HepG2 (cell line): ENCODE results near the gene TGM2. TPM values are rescaled to one million over a fixed set of nuclear protein-coding genes. Genes with fewer than 3 reads are reported as not detected.

Experiments
- ARID2 ChIP-seq: sonication (generic); formaldehyde crosslinking; IDR thresholded peaks from 2 replicates; pipeline ENCODE4 v1.8.1; 2022; ENCODE audit warnings: mild to moderate bottlenecking, missing genetic modification reagents, borderline replicate concordance
- ATRX ChIP-seq: sonication (generic); formaldehyde crosslinking; IDR thresholded peaks from 2 replicates; pipeline ENCODE4 v1.4.0; 2020; ENCODE audit warnings: missing genetic modification reagents, borderline replicate concordance
- CREB1 ChIP-seq, 2 experiments: fragments of 450-650 bp in 1 of 2; IDR thresholded peaks; 2 replicates each; pipeline ENCODE4 v1.6.1; 2016 to 2017; ENCODE audit warnings: control low read depth in 1 of 2, mild to moderate bottlenecking in 1 of 2, missing compliant biosample characterization in 1 of 2, missing genetic modification characterization in 1 of 2
- KDM3A ChIP-seq: IDR thresholded peaks from 2 replicates; pipeline ENCODE4 v1.6.1; 2018; ENCODE audit warnings: low read depth, missing compliant biosample characterization
- NCOA5 ChIP-seq: sonication (generic); formaldehyde crosslinking; IDR thresholded peaks from 2 replicates; pipeline ENCODE4 v1.4.0; 2020; ENCODE audit warnings: missing genetic modification reagents
- NFE2L1 ChIP-seq: sonication (generic); formaldehyde crosslinking; IDR thresholded peaks from 2 replicates; pipeline ENCODE4 v1.4.0; 2020; ENCODE audit warnings: missing genetic modification reagents, mild to moderate bottlenecking, borderline replicate concordance
- SKI ChIP-seq: fragments of 450-650 bp; IDR thresholded peaks from one replicate; pipeline ENCODE4 v1.6.1; 2018; ENCODE audit warnings: mild to moderate bottlenecking; ENCODE audit not compliant: partially characterized antibody
- SMYD3 ChIP-seq: sonication (generic); formaldehyde crosslinking; IDR thresholded peaks from 2 replicates; pipeline ENCODE4 v1.8.1; 2023; ENCODE audit warnings: mild to moderate bottlenecking, missing genetic modification reagents
- TCF12 ChIP-seq, 2 experiments: fragments of 450-650 bp in 1 of 2; sonication (generic) in 1 of 2; formaldehyde crosslinking in 1 of 2; IDR thresholded peaks; 2 replicates each; pipeline versions ENCODE4 v1.6.1 to v1.8.0; 2017 to 2022; ENCODE audit warnings: antibody characterized with exemption in 1 of 2, mild to moderate bottlenecking in 1 of 2, missing genetic modification reagents in 1 of 2, moderate library complexity in 1 of 2
- ZBTB33 ChIP-seq: sonication (generic); formaldehyde crosslinking; IDR thresholded peaks from 2 replicates; pipeline ENCODE4 v1.4.0; 2020; ENCODE audit warnings: missing genetic modification reagents
- ZBTB8A ChIP-seq: sonication (generic); formaldehyde crosslinking; IDR thresholded peaks from 2 replicates; pipeline ENCODE4 v1.4.0; 2020; ENCODE audit warnings: mild to moderate bottlenecking, low read depth, missing genetic modification reagents, borderline replicate concordance
- ZEB1 ChIP-seq: IDR thresholded peaks from 2 replicates; pipeline ENCODE4 v1.6.1; 2012; ENCODE audit warnings: mild to moderate bottlenecking, low read depth, inconsistent platforms; ENCODE audit not compliant: insufficient replicate concordance
- ZFAT ChIP-seq: sonication (generic); formaldehyde crosslinking; conservative IDR thresholded peaks from 2 replicates; pipeline ENCODE4 v1.8.1; 2023; ENCODE audit warnings: missing genetic modification reagents, inconsistent platforms
- ZFP62 ChIP-seq: sonication (generic); formaldehyde crosslinking; IDR thresholded peaks from 2 replicates; pipeline ENCODE4 v1.4.0; 2020; ENCODE audit warnings: missing genetic modification reagents
- ZNF557 ChIP-seq: sonication (generic); formaldehyde crosslinking; IDR thresholded peaks from 2 replicates; pipeline ENCODE4 v1.4.0; 2020; ENCODE audit warnings: missing genetic modification reagents
- ZNF589 ChIP-seq: sonication (generic); formaldehyde crosslinking; conservative IDR thresholded peaks from 2 replicates; pipeline ENCODE4 v1.8.0; 2022; ENCODE audit warnings: mild to moderate bottlenecking, moderate library complexity, missing genetic modification reagents
- ZNF740 ChIP-seq: sonication (generic); formaldehyde crosslinking; IDR thresholded peaks from 2 replicates; pipeline ENCODE4 v1.4.0; 2020; ENCODE audit warnings: missing genetic modification reagents
- polyA plus RNA-seq, 8 experiments: library from polyadenylated mRNA; depleted of rRNA in 3 of 8; stranded (reverse) in 7 of 8; unstranded in 1 of 8; fragments of >200 nt; fragmentation: Illumina TruSeq in 4 of 8; extraction: Trizol in 4 of 8; gene quantifications; 2 replicates each; pipeline versions ENCODE4 v1.2.1 to v1.2.3, GENCODE V29; 2011 to 2016; ENCODE audit warnings: low read depth in 4 of 8, missing spikeins in 1 of 8, mixed read lengths in 1 of 8; ENCODE audit not compliant: insufficient read depth in 1 of 8
- total RNA-seq, 5 experiments: library from RNA; depleted of rRNA; stranded (reverse); fragments of >200 nt; fragmentation: Illumina TruSeq; extraction: Trizol; gene quantifications; 2 replicates each; pipeline ENCODE4 v1.2.3, GENCODE V29; 2016; ENCODE audit warnings: low read depth in 1 of 5
- TF ChIP-seq, protein P1 (sequence below): fragments of 450-650 bp; IDR thresholded peaks from 2 replicates; pipeline ENCODE4 v1.6.1; 2017
- TF ChIP-seq, protein P2 (sequence below): sonication (generic); formaldehyde crosslinking; IDR thresholded peaks from 2 replicates; pipeline ENCODE4 v1.8.0; 2023; ENCODE audit warnings: mild to moderate bottlenecking, missing genetic modification reagents

The TGM2 gene
- total and polyA plus RNA-seq, 2 of the 13 experiments (the other 11 are each of a cell fraction or from before 2014, with no cell fraction given), result 4.2 to 46.4 TPM

DNA sequence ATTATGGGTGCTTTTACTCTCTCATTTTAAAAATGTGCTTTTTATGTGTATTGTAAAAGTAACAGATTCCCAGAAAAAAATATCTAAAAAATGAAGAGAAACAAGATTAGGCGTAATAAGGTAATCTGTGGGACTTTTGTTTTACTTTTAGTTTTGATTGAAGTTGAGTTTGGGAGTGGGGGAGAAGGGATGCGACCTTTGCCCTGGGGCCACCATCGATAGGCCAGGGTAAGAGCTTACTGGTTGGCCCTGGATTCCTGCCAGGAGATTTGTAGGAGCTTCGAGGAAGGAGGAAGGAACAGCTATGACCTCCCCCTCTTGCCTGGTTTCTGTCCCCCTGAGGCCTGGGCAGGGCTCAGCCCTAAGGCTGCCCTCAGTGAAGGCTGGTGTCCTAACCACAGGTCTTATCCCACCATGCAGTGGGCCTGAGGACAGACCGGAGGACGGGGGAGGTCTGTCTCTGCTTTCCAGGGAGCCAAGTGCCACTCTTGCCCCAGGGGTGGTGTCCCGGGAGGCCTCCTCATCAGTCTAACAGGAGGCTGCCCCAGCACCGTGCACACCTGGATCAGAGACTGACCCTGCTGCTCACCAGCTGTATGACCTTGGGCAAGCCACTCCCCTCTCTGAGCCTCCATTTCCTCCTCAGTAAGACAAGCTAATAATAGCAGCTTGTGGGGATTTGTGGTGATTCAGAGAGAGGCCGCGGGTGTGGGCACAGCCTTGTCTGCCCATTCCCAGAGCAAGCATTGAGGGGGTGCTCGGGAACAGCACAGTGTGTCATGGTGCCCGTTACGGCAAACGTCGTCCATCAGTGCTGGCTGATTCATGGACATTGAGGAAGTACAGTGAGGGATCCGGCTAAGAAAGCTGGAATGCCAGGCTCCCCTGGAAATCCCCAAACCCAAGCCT, 21.2 kb downstream of the TGM2 start (continued):
- TF ChIP-seq ATRX (CRISPR knock-in tag) (no peak), ZNF557 (no peak), ZNF740 (no peak), ZBTB8A (CRISPR knock-in tag) (peak; percentile 64), TCF12 (IDR thresholded peaks at IDR 0.05) (no peak), TCF12 (CRISPR knock-in tag; IDR thresholded peaks at IDR 0.05) (no peak; the same call in 1 of the 2 replicates), ARID2 (CRISPR knock-in tag) (peak; percentile 42; the same call in 1 of the 2 replicates), ZBTB33 (no peak), ZEB1 (peak; percentile 4), KDM3A (no peak), ZFP62 (no peak), SMYD3 (no peak), ZNF589 (CRISPR knock-in tag) (peak; percentile 2; the same call in 1 of the 2 replicates), NCOA5 (no peak), ZFAT (no peak), CREB1 (IDR thresholded peaks at IDR 0.05) (no peak), CREB1 (CRISPR knock-in tag; IDR thresholded peaks at IDR 0.05) (no peak; the same call in 1 of the 2 replicates), SKI (no peak), NFE2L1 (CRISPR knock-in tag) (no peak)
- TF ChIP-seq, protein P1, sequence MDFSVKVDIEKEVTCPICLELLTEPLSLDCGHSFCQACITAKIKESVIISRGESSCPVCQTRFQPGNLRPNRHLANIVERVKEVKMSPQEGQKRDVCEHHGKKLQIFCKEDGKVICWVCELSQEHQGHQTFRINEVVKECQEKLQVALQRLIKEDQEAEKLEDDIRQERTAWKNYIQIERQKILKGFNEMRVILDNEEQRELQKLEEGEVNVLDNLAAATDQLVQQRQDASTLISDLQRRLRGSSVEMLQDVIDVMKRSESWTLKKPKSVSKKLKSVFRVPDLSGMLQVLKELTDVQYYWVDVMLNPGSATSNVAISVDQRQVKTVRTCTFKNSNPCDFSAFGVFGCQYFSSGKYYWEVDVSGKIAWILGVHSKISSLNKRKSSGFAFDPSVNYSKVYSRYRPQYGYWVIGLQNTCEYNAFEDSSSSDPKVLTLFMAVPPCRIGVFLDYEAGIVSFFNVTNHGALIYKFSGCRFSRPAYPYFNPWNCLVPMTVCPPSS, result no peak
- TF ChIP-seq, protein P2, sequence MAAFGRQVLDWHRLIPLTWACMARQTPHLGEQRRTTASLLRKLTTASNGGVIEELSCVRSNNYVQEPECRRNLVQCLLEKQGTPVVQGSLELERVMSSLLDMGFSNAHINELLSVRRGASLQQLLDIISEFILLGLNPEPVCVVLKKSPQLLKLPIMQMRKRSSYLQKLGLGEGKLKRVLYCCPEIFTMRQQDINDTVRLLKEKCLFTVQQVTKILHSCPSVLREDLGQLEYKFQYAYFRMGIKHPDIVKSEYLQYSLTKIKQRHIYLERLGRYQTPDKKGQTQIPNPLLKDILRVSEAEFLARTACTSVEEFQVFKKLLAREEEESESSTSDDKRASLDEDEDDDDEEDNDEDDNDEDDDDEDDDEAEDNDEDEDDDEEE, result 0 out of 2 replicates have a peak, but pooled peaks have one; percentile 6
